GM23248 (cell line): ENCODE measurements around the gene PLXNB1. TPM values are rescaled to one million over a fixed set of nuclear protein-coding genes. Genes with fewer than 3 reads are reported as not detected.

Experiments used
- DNase-seq: peaks from one replicate; pipeline ENCODE4 v3.0.0-alpha.2; 2015
- H2AFZ ChIP-seq: fragments of 200-600 bp; sonication (generic); 2 replicates; pipeline ENCODE4 v1.6.1; 2016; ENCODE audit warnings: antibody characterized with exemption
- H3F3A ChIP-seq: fragments of 200-600 bp; sonication (generic); 2 replicates; pipeline ENCODE4 v1.6.1; 2016; ENCODE audit warnings: mild to moderate bottlenecking, antibody characterized with exemption, mixed run types; ENCODE audit not compliant: insufficient read depth
- H3K27ac ChIP-seq: fragments of 200-600 bp; sonication (generic); 2 replicates; pipeline ENCODE4 v1.5.1; 2016; ENCODE audit warnings: mild to moderate bottlenecking
- H3K27me3 ChIP-seq: fragments of 200-600 bp; sonication (generic); replicated peaks from 2 replicates; pipeline ENCODE4 v1.6.1; 2016; ENCODE audit warnings: mild to moderate bottlenecking; ENCODE audit not compliant: insufficient read depth
- H3K36me3 ChIP-seq: fragments of 200-600 bp; sonication (generic); 2 replicates; pipeline ENCODE4 v1.6.1; 2016; ENCODE audit warnings: low read depth, mild to moderate bottlenecking
- H3K4me1 ChIP-seq: fragments of 200-600 bp; sonication (generic); 2 replicates; pipeline ENCODE4 v1.6.1; 2016; ENCODE audit warnings: mild to moderate bottlenecking; ENCODE audit not compliant: insufficient read depth
- H3K4me2 ChIP-seq: fragments of 200-600 bp; sonication (generic); one replicate; pipeline ENCODE4 v1.6.1; 2016; ENCODE audit warnings: mild to moderate bottlenecking; ENCODE audit not compliant: unreplicated experiment
- H3K4me3 ChIP-seq: fragments of 200-600 bp; sonication (generic); 2 replicates; pipeline ENCODE4 v1.5.1; 2016; ENCODE audit warnings: mild to moderate bottlenecking
- H3K79me2 ChIP-seq: fragments of 200-600 bp; sonication (generic); 2 replicates; pipeline ENCODE4 v1.6.1; 2016; ENCODE audit warnings: mild to moderate bottlenecking; ENCODE audit not compliant: insufficient read depth
- H3K9ac ChIP-seq: fragments of 200-600 bp; sonication (generic); 2 replicates; pipeline ENCODE4 v1.6.1; 2016; ENCODE audit warnings: mild to moderate bottlenecking
- H3K9me2 ChIP-seq: fragments of 200-600 bp; sonication (generic); 2 replicates; pipeline ENCODE4 v1.6.1; 2016; ENCODE audit warnings: mixed run types, mild to moderate bottlenecking, moderate library complexity; ENCODE audit not compliant: insufficient read depth
- H3K9me3 ChIP-seq: fragments of 200-600 bp; sonication (generic); one replicate; pipeline ENCODE4 v1.6.1; 2017; ENCODE audit warnings: low read depth
- H4K20me1 ChIP-seq: fragments of 200-600 bp; sonication (generic); 2 replicates; pipeline ENCODE4 v1.6.0; 2016; ENCODE audit not compliant: insufficient read depth
- EZH2 ChIP-seq: fragments of 200-600 bp; sonication (generic); IDR thresholded peaks from 2 replicates; pipeline ENCODE4 v1.6.1; 2018; ENCODE audit warnings: antibody characterized with exemption, mild to moderate bottlenecking; ENCODE audit not compliant: insufficient read depth, poor library complexity, severe bottlenecking
- EZH2phosphoT487 ChIP-seq: fragments of 200-600 bp; sonication (generic); IDR thresholded peaks from 2 replicates; pipeline ENCODE4 v1.6.1; 2018; ENCODE audit warnings: antibody characterized with exemption, moderate library complexity, mild to moderate bottlenecking, low read depth; ENCODE audit not compliant: insufficient read depth
- WGBS, 2 experiments: methylation state at CpG; one replicate each; pipeline ENCODE4 v1.1.6; 2015 to 2017; ENCODE audit warnings: low lambda C conversion rate in 2 of 2, low coverage in 1 of 2; ENCODE audit errors: missing lambda C conversion rate in 2 of 2; 5-methylcytosine and 5-hydroxymethylcytosine counted together
- in situ Hi-C: fragments of 300-500 bp; cut with MboI; formaldehyde crosslinking; loops from 2 replicates; pipeline ENCODE4 v1.15.0; 2020
- polyA plus RNA-seq: library from polyadenylated mRNA; unstranded; fragments of >200 nt; fragmentation: Nextera tagmentation; extraction: Ambion mirVana; gene quantifications from 2 replicates; pipeline ENCODE4 v1.2.1, GENCODE V29; 2016
- total RNA-seq: library from RNA; depleted of rRNA; stranded (reverse); fragments of >200 nt; shearing (Covaris generic); gene quantifications from 2 replicates; pipeline ENCODE4 v1.2.3, GENCODE V29; 2014

PLXNB1 gene
- total and polyA plus RNA-seq, 2 experiments from 2014 or later: 3.3 to 5.5 TPM

- H3K4me1 ChIP-seq: peaks cover 21% of the 10 kb centered on the region
- H3K4me2 ChIP-seq: no peak overlapping the region
- 0 out of 2 replicates have a peak, but pooled peaks cover 6% of the 10 kb centered on the region for H3F3A ChIP-seq
- no peaks in the 10 kb centered on the region for H3K36me3 ChIP-seq
- no peaks in the 10 kb centered on the region for H3K9me3 ChIP-seq
- no peak for DNase-seq
- no peaks in the 10 kb centered on the region for H3K9me2 ChIP-seq
- H3K9ac ChIP-seq: no peak overlapping the region
- no peaks in the 10 kb centered on the region for H3K27me3 ChIP-seq
- 25 to 67% methylated on average over 1 of the region's 1 CpG for WGBS, 2 experiments
- in situ Hi-C loops: loop anchor here (10.0 kb wide), 1 partner anchor 156 kb away; no protein-coding TSS in a partner anchor
- no peak overlapping the region for H3K4me3 ChIP-seq
- no peak overlapping the region for H3K27ac ChIP-seq
- TF ChIP-seq EZH2phosphoT487 (no peak), EZH2 (no peak)
- H2AFZ ChIP-seq: no peak overlapping the region
- H3K79me2 ChIP-seq: no peaks in the 10 kb centered on the region
- no peaks in the 10 kb centered on the region for H4K20me1 ChIP-seq
These were observed 819 bp upstream of the PLXNB1 start for GRCh38 chr3:48430708-48431101.

GRCh38 chr3:48429317-48429959 is 448 bp downstream of the PLXNB1 start:
- Histone ChIP-seq H3K36me3 (no peaks in the 10 kb centered on the region), H3K79me2 (no peaks in the 10 kb centered on the region), H3K9me2 (no peaks in the 10 kb centered on the region), H3K9ac (peak overlapping the region; percentile 79), H3K9me3 (no peaks in the 10 kb centered on the region), H3K4me1 (peaks cover 18% of the 10 kb centered on the region), H3K4me3 (peak overlapping the region; percentile 81), H4K20me1 (no peaks in the 10 kb centered on the region), H3F3A (0 out of 2 replicates have a peak, but pooled peaks cover 6% of the 10 kb centered on the region), H3K27ac (no peak overlapping the region), H3K4me2 (peak overlapping the region; percentile 69), H2AFZ (peak overlapping the region; percentile 82), H3K27me3 (no peaks in the 10 kb centered on the region)
- WGBS, 2 experiments: 1% methylated on average over 14 to 48 of the region's 86 CpGs
- TF ChIP-seq EZH2 (no peak), EZH2phosphoT487 (no peak)
- in situ Hi-C loops: no loop called here
- DNase-seq: peak; percentile 64

GRCh38 chr3:48428572-48429316 is 1.1 kb downstream of the PLXNB1 start:
- 0 out of 2 replicates have a peak, but pooled peaks cover 6% of the 10 kb centered on the region for H3F3A ChIP-seq
- WGBS, 2 experiments: 3 to 4% methylated on average over 13 to 28 of the region's 60 CpGs
- H3K4me2 ChIP-seq: peak overlapping the region; percentile 69
- H4K20me1 ChIP-seq: no peaks in the 10 kb centered on the region
- in situ Hi-C loops: no loop called here
- no peaks in the 10 kb centered on the region for H3K79me2 ChIP-seq
- peak overlapping the region; percentile 81 for H3K4me3 ChIP-seq
- DNase-seq: peak; percentile 54
- no peaks in the 10 kb centered on the region for H3K27me3 ChIP-seq
- H3K36me3 ChIP-seq: no peaks in the 10 kb centered on the region
- H3K9me2 ChIP-seq: no peaks in the 10 kb centered on the region
- H3K9me3 ChIP-seq: no peaks in the 10 kb centered on the region
- peaks cover 11% of the 10 kb centered on the region for H3K4me1 ChIP-seq
- no peak overlapping the region for H3K27ac ChIP-seq
- TF ChIP-seq EZH2phosphoT487 (no peak), EZH2 (no peak)
- H2AFZ ChIP-seq: peak overlapping the region; percentile 82
- peak overlapping the region; percentile 79 for H3K9ac ChIP-seq

GRCh38 chr3:48428088-48428571 is 1.8 kb downstream of the PLXNB1 start:
- Histone ChIP-seq H3K9me2 (no peaks in the 10 kb centered on the region), H3K4me2 (peak overlapping the region; percentile 42), H3K4me1 (peaks cover 5% of the 10 kb centered on the region), H3K4me3 (peak overlapping the region; percentile 81; the same call in 1 of the 2 replicates), H3F3A (0 out of 2 replicates have a peak, but pooled peaks cover 6% of the 10 kb centered on the region), H4K20me1 (no peaks in the 10 kb centered on the region), H3K27ac (no peak overlapping the region), H3K36me3 (no peaks in the 10 kb centered on the region), H3K9ac (no peak overlapping the region), H3K9me3 (no peaks in the 10 kb centered on the region), H2AFZ (no peak overlapping the region), H3K79me2 (no peaks in the 10 kb centered on the region), H3K27me3 (no peaks in the 10 kb centered on the region)
- in situ Hi-C loops: no loop called here
- 36 to 38% methylated on average over 7 of the region's 7 CpGs for WGBS, 2 experiments
- DNase-seq: no peak
- TF ChIP-seq EZH2phosphoT487: no peak
- no peak for TF ChIP-seq EZH2
